ACC112 (cell line): ENCODE results near the gene CUEDC1.

ENCODE experiments used
- H2AFZ ChIP-seq: fragments of 200-600 bp; sonication (generic); one replicate; pipeline ENCODE4 v1.6.0; 2017; ENCODE audit warnings: antibody characterized with exemption, low read length; ENCODE audit not compliant: unreplicated experiment
- H3K27ac ChIP-seq: fragments of 200-600 bp; sonication (generic); 2 replicates; pipeline ENCODE4 v1.5.1; 2014; ENCODE audit warnings: low read depth, mild to moderate bottlenecking, antibody characterized with exemption, low read length, moderate library complexity
- H3K27me3 ChIP-seq: fragments of 200-600 bp; sonication (generic); 2 replicates; pipeline ENCODE4 v1.6.1; 2014; ENCODE audit warnings: mild to moderate bottlenecking, antibody characterized with exemption, low read length, moderate library complexity, mixed read lengths; ENCODE audit not compliant: insufficient read depth
- H3K36me3 ChIP-seq: fragments of 200-600 bp; sonication (generic); 2 replicates; pipeline ENCODE4 v1.6.1; 2016; ENCODE audit warnings: mild to moderate bottlenecking, antibody characterized with exemption, low read length, moderate library complexity, mixed read lengths; ENCODE audit not compliant: insufficient read depth
- H3K4me1 ChIP-seq: fragments of 200-600 bp; sonication (generic); one replicate; pipeline ENCODE4 v1.6.1; 2016; ENCODE audit warnings: low read length, mixed read lengths; ENCODE audit not compliant: insufficient read depth, unreplicated experiment, control insufficient read depth
- H3K4me3 ChIP-seq: fragments of 200-600 bp; sonication (generic); 2 replicates; pipeline ENCODE4 v1.5.1; 2014; ENCODE audit warnings: mild to moderate bottlenecking, low read depth, low read length
- H3K79me2 ChIP-seq: fragments of 200-600 bp; sonication (generic); one replicate; pipeline ENCODE4 v1.6.0; 2016; ENCODE audit warnings: low read length; ENCODE audit not compliant: control insufficient read depth, unreplicated experiment, insufficient read depth

The CUEDC1 gene

DNA sequence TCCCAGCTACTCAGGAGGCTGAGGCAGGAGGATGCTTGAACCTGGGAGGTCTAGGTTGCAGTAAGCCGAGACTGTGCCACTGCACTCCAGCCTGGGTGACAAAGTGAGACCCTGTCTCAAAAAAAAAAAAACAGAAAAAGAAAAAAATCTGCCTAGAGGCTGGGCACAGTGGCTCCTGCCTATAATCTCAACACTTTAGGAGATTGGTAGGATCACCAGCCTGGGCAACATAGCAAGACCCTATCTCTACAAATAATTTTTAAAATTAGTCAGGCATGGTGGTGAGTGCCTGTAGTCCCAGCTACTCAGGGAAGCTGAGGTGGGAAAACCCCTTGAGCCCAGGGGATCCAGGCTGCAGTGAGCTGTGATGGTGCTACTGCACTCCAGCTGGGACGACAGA lies 17.7 kb downstream of the CUEDC1 start:
- Histone ChIP-seq H3K27me3 (no peaks in the 10 kb centered on the region), H3K4me1 (peaks cover 39% of the 10 kb centered on the region), H3K79me2 (peaks cover 66% of the 10 kb centered on the region), H2AFZ (no peak overlapping the region), H3K27ac (no peak overlapping the region), H3K36me3 (no peaks in the 10 kb centered on the region), H3K4me3 (no peak overlapping the region)

DNA sequence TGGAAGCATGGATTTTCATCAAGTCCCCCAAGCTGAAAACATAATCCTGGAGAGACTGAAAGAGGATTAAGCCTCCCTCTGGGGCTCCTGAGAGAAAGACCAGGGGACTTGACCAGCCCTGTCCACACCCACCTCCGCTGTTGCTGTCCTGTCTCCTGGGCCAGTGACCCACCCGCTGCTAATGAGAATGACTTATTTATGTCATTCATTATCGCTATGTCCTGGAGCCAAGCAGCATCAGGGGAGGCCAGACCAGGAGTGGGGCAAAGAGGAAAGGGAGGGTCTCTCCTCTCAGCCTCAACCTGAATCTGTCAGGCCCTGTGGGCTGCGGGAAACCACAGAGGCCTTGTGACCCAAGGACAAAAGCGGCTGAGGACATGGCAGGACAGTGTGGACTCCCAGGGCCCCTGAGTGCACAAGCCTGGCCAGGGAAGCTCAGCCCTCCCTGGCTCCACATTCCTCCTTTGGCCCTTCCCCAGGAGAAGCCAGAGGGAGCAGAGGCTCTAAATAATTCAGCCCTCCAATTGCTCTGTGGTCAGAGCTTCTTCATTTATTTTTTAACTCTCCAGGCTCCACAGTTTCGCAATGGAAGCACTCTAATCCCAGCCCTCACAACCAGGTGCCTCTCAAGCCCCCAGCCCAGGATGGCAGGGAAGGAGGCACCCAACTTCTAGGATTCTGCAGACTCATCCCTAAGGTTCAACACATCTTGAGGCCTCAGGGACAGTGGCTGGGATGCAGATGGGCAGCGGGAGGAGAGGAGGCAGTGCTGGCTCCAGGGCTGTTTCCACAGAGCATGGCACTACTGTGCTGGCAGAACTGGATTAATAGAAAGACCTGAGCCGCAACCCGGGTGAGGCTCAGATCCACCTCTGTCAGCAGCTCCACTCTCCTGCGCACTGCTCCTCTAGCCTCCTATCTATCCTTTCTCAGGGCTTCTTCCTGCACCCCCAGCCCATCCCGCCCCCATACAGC lies 19.1 kb downstream of the CUEDC1 start:
- H3K27me3 ChIP-seq, result no peaks in the 10 kb centered on the region
- H3K27ac ChIP-seq, result peak overlapping the region; percentile 89
- H3K4me3 ChIP-seq, result 0 out of 2 replicates have a peak overlapping the region, but pooled peaks have one; percentile 7
- no peak overlapping the region for H2AFZ ChIP-seq
- no peaks in the 10 kb centered on the region for H3K36me3 ChIP-seq
- peaks cover 36% of the 10 kb centered on the region for H3K4me1 ChIP-seq
- peaks cover 61% of the 10 kb centered on the region for H3K79me2 ChIP-seq

DNA sequence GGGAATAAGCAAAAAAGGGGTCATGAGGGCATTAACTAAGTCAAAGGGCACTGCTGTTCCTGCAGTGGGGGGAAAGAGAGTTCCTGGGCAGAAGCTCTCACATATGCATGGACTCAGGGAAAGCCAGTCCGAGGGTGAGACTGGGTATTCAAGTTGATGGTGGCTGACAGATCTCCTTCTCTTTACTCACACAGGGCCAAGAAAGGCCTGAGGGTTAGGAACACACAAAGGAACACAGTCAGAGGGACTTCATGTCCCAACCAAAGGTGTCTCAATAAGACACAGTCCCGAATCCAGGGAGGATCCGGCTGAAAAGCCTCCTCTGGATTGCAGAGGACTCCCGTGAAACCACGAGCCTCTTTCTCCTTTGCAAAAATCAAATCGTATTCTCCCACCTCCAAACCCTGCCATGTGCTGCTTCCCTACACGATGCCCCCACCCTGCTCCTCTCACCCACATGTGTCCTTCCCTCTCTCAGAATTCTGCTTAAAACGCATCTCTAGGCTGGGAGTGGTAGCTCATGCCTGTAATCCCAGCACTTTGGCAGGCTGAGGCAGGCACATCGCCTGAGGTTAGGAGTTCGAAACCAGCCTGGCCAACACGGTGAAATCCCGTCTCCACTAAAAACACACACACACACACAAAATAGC lies 23.6 kb downstream of the CUEDC1 start:
- Histone ChIP-seq H3K27me3 (no peaks in the 10 kb centered on the region), H3K4me3 (no peak overlapping the region), H3K27ac (no peak overlapping the region), H3K4me1 (peaks cover 46% of the 10 kb centered on the region), H3K36me3 (no peaks in the 10 kb centered on the region), H2AFZ (no peak overlapping the region), H3K79me2 (peaks cover 52% of the 10 kb centered on the region)

DNA sequence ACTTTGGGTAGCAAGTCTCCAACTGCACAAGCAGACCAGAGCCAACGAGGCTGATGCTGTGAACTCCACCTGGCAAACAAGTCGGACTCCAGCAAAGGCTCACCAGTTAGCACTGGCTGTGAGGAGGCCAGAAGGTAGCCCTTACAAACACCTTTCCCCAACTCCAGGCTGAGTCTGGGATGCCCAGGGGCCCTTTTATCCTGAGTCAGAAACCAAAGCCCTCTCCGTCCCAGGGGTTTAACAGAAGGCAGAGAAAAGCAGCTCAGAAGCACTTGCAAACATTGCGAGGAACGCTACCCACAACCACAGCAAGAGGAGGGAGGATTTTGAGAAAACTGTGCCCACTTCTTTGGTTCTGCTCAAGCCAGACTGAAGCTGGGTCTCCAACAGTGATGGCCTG lies 25.0 kb downstream of the CUEDC1 start:
- H3K27me3 ChIP-seq, result no peaks in the 10 kb centered on the region
- H2AFZ ChIP-seq, result no peak overlapping the region
- no peak overlapping the region for H3K27ac ChIP-seq
- peaks cover 33% of the 10 kb centered on the region for H3K4me1 ChIP-seq
- H3K79me2 ChIP-seq, result peaks cover 54% of the 10 kb centered on the region
- H3K36me3 ChIP-seq, result no peaks in the 10 kb centered on the region
- no peak overlapping the region for H3K4me3 ChIP-seq

DNA sequence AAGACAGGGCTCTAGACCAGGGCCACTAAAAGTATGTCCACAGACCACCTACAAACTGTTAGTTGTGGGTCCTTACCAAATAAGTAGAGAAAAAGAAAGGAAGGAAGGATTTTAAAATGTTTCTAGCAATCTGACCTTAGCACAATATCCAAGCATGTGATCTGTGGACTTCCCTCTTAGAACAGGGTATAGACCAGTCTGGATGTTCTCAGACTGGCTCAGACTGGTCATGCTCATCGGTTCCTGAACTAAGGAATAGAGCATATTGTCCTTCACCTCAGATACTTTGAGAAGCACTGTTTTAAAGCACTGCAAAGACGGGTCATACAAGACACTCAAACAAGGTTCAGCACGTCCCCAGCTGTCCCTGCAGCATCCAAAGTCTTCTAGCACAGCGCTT lies 25.8 kb downstream of the CUEDC1 start:
- H3K27me3 ChIP-seq, result no peaks in the 10 kb centered on the region
- H3K27ac ChIP-seq, result no peak overlapping the region
- H3K79me2 ChIP-seq, result peaks cover 59% of the 10 kb centered on the region
- H2AFZ ChIP-seq, result no peak overlapping the region
- no peak overlapping the region for H3K4me3 ChIP-seq
- no peaks in the 10 kb centered on the region for H3K36me3 ChIP-seq
- peaks cover 26% of the 10 kb centered on the region for H3K4me1 ChIP-seq

DNA sequence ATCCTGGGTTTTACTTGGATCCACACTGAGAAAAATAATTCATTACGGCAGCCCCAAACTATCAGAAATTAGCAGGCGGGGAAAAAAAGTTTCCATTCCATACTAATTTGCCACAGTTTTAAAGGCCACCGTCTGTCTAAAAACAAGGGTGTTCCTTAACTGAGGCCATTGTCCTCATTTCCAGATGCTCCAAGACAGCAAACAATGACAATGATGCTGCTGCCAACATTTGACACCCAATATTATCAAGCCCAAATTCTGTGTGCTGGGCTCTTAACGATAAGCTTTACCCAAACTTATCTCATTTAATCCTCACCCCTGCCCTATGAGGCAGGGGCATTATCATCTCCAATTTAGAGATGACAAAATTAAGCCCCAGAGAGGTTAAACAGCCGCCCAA lies 26.3 kb downstream of the CUEDC1 start:
- Histone ChIP-seq H3K27me3 (no peaks in the 10 kb centered on the region), H3K27ac (no peak overlapping the region), H3K36me3 (no peaks in the 10 kb centered on the region), H3K79me2 (peaks cover 60% of the 10 kb centered on the region), H2AFZ (no peak overlapping the region), H3K4me1 (peaks cover 26% of the 10 kb centered on the region), H3K4me3 (no peak overlapping the region)

DNA sequence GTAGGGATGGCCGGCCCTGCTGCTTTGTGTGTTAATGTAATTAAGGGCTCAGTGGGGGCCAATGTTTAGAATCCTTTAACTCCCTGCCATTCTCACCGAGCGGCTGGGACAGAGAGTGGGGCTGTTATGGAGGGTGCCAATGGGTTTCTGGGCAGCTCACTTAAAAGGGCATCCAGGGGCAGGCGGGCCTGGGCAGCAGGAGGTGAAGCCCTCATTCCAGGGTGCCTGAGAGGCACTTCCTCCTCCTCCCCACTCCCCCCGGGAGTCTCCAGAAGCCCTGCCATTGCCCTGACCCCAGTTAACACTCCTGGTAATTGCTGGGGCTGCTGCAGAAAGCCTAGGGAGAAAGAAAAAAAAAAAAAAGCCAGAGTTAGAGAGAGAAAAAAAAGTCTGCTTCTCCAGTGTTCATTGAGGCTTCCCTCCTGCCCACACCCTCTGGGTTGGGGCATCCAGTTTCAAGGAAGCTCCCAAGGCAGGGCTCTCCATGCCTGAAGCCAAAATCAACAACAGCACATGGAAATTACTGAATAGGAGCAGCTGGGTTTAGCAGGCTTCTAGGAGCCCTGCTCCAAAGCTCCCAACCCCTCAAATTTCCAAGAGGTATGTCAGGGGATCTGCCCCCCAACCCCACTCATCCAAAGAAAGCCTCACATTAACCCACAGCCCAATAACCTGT lies 28.0 kb downstream of the CUEDC1 start:
- no peak overlapping the region for H3K27ac ChIP-seq

DNA sequence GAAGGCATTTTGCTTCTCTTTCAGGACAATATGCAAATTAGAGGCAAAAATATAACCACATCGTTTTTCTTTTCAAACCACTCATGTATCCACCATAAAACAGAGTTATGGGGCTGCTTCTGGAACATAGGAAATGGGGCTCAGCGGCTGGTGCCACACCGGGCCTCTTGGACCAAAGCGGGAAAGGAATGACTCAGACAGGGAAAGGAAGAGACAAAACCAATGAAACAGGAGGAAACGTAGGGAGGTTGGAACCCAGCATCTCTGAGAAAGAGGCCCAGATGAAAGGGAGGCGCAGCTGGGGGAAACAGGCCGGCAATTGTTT lies 28.5 kb downstream of the CUEDC1 start:
- Histone ChIP-seq H3K79me2 (peaks cover 69% of the 10 kb centered on the region), H3K27me3 (no peaks in the 10 kb centered on the region), H3K36me3 (peaks cover 3% of the 10 kb centered on the region; the same call in 1 of the 2 replicates), H3K4me1 (peaks cover 26% of the 10 kb centered on the region), H3K27ac (no peak overlapping the region), H2AFZ (no peak overlapping the region), H3K4me3 (no peak overlapping the region)

More for the DNA sequence above, 28.0 kb downstream of the CUEDC1 start:
- Histone ChIP-seq H3K4me3 (no peak overlapping the region), H2AFZ (no peak overlapping the region), H3K27me3 (no peaks in the 10 kb centered on the region), H3K36me3 (peaks cover 3% of the 10 kb centered on the region; the same call in 1 of the 2 replicates), H3K79me2 (peaks cover 68% of the 10 kb centered on the region), H3K4me1 (peaks cover 26% of the 10 kb centered on the region)

DNA sequence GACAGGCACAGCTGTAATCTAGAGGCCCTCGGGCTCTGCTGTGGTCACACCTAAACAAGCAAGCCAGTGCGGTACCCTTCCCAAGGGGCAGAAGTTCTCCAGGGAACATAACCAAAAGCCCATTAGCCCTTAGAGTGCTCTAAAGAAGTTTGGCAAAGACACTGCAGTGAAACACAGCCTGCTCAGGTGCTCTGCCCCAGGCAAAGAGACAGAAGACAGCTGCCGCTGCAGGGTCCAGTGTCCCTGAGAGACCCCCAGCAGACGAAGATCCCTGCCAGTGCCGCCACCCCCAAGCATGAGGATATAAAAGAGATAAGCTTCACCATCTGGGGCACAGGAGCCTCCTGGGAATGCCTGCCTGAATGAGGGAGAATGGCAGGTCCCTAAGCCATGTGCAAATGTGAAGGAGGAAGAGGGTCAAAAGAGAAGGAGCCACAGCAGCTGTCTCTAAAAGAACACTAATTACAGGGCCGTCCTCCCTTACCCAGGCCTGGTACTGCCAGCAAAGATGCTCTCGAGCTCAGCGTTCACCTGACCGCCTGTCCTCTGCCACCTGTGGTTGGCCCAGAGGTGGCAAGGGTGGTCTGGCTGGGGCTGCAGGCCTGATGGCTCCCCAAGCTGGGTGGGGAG lies 29.7 kb downstream of the CUEDC1 start:
- Histone ChIP-seq H3K4me1 (peaks cover 15% of the 10 kb centered on the region), H3K27ac (no peak overlapping the region), H3K4me3 (no peak overlapping the region), H3K27me3 (no peaks in the 10 kb centered on the region), H3K79me2 (peaks cover 58% of the 10 kb centered on the region), H2AFZ (no peak overlapping the region), H3K36me3 (peaks cover 3% of the 10 kb centered on the region; the same call in 1 of the 2 replicates)

DNA sequence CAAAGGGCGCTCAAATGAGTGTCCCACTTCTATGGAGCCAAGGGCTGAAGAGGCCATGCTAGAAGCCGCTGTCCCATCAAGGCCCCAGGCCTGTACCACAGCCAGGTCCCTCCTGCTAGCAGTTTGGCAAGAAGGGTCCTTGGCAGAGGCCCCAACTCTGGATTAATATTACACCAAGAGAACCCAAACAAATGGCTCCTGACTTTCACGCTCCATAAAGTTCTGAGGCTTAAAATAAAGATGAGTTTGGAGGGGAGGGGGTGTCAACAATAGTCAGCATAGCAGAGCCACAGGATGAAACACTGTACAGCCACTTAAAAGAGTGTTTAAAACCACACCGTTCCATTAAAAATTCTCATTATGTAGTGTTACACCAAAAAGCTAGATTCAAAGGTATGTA lies 30.5 kb downstream of the CUEDC1 start:
- no peaks in the 10 kb centered on the region for H3K27me3 ChIP-seq
- H3K79me2 ChIP-seq, result peaks cover 51% of the 10 kb centered on the region
- no peak overlapping the region for H3K27ac ChIP-seq
- H3K4me1 ChIP-seq, result peaks cover 15% of the 10 kb centered on the region
- H3K36me3 ChIP-seq, result peaks cover 3% of the 10 kb centered on the region; the same call in 1 of the 2 replicates
- H3K4me3 ChIP-seq, result no peak overlapping the region
- H2AFZ ChIP-seq, result no peak overlapping the region
